GM21367 (cell line): ENCODE data around the gene TAC3.
"Not testable (repeated sequence)": the region's sequence is repeated elsewhere in the genome, so short reads cannot be mapped to it uniquely, and the experiment has no call there.

Experiments
- ATAC-seq: cut with Tn5 transposase; IDR thresholded peaks from one replicate; pipeline ENCODE4 v1.9.1; 2021; ENCODE audit not compliant: unreplicated experiment

The TAC3 gene

DNA sequence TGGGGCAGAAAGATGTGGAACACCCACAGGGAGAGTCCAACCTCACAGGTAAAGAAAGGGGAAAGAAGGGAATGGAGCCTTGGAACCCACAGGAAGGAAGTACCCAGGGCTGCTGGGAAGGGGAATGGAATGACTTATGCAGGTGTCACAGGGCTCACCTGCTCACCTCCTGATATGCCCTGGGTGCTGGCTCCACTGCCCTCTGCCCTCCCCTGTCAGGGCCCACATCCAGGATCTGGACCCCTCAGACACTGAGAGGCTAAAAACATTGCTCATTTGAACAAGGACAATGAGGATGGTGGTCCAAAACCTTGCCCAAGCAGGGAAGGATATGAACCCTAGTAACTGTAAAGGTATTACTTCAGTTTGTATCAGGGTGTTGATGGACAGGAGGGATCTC lies 29.3 kb downstream of the TAC3 start:
- ATAC-seq, result no peak

GRCh38 chr12:56985714-56986113 lies 30.6 kb downstream of the TAC3 start:
- ATAC-seq, result not testable (repeated sequence)

DNA sequence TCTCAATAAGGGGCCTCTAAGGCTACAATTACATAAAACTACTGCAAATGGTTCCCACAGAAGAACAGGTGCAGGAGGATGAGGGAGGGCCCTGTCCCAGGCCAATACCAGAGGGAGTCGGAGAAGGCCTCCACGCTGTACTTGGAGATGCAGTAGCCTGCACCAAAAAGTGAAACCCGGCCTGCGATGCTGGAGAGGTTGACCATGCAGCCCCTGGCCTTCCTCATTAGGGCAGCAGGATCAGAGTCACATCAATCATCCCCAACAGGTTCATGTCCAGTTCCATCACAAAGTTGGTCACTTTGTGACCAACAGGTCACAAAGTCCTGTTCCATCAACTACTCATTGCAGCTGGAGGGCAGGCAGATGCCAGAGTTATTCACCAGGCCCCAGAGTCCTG lies 32.9 kb downstream of the TAC3 start:
- no peak for ATAC-seq

GRCh38 chr12:56982578-56983236 lies 33.6 kb downstream of the TAC3 start:
- ATAC-seq, result not testable (repeated sequence)

GRCh38 chr12:56980941-56981530 lies 35.3 kb downstream of the TAC3 start:
- ATAC-seq, result no peak

DNA sequence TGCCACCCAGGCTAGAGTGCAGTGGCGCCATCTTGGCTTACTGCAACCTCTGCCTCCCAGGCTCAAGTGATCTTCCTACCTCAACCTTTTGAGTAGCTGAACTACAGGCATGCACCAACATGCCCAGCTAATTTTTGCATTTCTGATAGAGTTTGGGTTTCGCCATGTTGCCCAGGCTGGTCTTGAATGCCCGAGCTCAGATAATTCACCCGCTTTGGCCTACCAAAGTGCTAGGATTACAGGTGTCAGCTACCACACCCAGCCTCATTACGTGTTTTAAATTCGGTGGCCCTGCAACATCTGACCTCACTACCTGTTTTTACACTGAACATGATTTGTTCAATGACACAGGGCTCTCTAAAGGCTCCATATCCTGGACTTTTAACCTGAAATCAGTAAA lies 36.1 kb downstream of the TAC3 start:
- ATAC-seq, result no peak

DNA sequence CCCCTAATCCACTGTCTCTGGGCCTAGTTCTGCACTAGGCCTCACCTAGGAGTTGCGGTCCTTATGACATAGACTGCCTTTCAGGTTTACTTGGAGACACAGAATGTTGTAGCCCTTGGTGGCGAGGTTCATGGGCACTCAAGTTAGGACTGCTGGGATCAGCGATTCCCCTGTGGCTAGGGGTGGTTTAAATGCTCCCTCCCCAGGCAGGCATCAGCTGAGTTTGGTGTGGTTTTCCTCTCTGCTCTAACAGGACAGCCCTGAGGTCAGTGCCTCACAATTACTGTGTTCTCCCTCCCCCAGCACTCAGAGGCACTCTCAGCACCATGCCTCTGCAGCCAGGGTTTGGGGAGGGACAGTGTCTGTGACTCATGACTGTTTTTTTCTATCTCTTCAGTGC lies 36.7 kb downstream of the TAC3 start:
- ATAC-seq, result no peak

GRCh38 chr12:56978397-56979138 lies 37.8 kb downstream of the TAC3 start:
- ATAC-seq, result no peak

DNA sequence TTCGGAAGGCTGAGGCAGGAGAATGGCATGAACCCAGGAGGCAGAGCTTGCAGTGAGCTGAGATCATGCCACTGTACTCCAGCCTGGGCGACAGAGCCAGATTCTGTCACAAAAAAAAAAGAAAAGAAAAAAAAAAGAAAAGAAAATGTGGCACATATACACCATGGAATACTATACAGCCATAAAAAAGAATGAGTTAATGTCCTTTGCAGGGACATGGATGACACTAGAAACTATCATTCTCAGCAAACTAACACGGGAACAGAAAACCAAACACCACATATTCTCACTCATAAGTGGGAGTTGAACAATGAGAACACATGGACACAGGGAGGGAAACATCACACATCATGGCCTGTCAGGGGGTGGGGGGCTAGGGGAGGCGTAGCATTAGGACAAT lies 39.0 kb downstream of the TAC3 start:
- not testable (repeated sequence) for ATAC-seq

GRCh38 chr12:56974224-56974623 lies 42.1 kb downstream of the TAC3 start:
- not testable (repeated sequence) for ATAC-seq

DNA sequence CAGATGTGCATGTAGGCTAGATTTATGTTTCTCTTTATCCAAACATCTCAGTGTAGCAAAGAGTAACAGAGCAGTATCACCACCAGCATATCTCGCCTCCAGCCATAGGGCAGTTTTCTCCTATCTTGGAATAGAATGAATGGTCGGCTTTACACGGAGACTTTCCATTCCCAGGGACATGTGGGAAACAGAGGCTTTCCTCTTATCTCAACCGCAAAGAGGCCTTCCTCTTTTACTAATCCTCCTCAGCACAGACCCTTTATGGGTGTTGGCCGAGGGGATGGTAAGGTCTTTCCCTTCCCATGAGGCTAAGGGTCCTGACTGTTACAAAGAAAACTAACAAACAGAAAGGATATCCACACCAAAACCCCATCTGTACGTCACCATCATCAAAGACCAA lies 47.4 kb downstream of the TAC3 start:
- ATAC-seq, result not testable (repeated sequence)

DNA sequence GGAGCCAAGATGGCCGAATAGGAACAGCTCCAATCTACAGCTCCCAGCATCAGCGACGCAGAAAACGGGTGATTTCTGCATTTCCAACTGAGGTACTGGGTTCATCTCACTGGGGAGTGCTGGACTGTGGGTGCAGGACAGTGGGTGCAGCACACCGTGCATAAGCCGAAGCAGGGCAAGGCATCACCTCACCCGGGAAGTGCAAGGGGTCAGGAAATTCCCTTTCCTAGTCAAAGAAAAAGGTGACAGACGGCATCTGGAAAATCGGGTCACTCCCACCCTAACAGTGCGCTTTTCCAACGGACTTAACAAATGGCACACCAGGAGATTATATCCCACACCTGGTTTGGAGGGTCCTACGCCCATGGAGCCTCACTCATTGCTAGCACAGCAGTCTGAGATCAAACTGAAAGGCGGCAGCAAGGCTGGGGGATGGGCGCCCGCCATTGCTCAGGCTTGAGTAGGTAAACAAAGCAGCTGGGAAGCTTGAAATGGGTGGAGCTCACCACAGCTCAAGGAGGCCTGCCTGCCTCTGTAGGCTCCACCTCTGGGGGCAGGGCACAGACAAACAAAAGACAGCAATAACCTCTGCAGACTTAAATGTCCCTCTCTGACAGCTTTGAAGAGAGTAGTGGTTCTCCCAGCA lies 50.2 kb downstream of the TAC3 start:
- ATAC-seq, result not testable (repeated sequence)

DNA sequence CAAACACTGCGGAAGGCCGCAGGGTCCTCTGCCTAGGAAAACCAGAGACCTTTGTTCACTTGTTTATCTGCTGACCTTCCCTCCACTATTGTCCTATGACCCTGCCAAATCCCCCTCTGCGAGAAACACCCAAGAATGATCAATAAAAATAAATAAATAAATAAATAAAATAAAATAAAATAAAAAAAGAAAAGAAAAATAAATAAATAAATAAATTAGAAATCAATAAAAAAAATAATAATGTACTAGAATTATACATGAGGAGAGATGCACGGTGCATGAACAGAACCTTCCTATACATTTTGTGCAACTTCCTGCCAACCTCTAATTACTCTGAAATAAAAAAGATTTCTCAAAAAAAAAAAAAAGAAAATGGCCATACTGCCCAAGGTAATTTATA lies 51.2 kb downstream of the TAC3 start:
- ATAC-seq, result not testable (repeated sequence)

- not testable (repeated sequence) for ATAC-seq
Observed at GRCh38 chr12:56963557-56963956, 52.8 kb downstream of the TAC3 start.

- not testable (repeated sequence) for ATAC-seq
Observed at GRCh38 chr12:56962247-56962646, 54.1 kb downstream of the TAC3 start.
